Stimulated activated CD4-positive, alpha-beta T cell treated with anti-CD3 and anti-CD28 coated beads, Interleukin-4, amount 100 ng/mL, for 4 hours (primary cell): Measurements from ENCODE around the gene TENM3.

Source experiments
- DNase-seq, 2 experiments: peaks; one replicate each; pipeline ENCODE4 v3.0.0-alpha.2; 2020

The TENM3 gene

GRCh38 chr4:182828360-182829025, 585.3 kb downstream of the TENM3 start:
- no peak for DNase-seq

GRCh38 chr4:182829196-182829595, 586.0 kb downstream of the TENM3 start:
- DNase-seq, result no peak

DNA sequence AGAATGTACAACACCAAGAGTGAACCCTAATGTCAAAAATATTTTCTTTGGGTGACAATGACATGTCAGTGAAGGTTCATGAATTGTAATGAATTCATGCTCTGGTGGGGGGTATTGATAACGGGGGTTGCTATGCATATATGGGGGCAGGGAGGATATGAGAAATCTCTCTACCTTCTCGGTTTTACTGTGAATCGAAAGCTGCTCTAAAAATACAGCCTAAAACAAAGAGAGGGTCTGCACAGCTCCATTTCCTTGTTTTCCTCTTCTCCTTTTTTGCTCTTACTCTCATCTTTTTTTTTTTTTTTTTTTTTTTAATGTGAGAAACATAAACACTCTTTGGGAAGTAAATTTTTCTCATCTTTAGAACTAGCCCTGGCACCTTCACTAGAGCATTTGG, 588.2 kb downstream of the TENM3 start:
- no peak for DNase-seq

GRCh38 chr4:182832352-182833120, 589.3 kb downstream of the TENM3 start:
- DNase-seq, result no peak

GRCh38 chr4:182835006-182835740, 592.0 kb downstream of the TENM3 start:
- no peak for DNase-seq

DNA sequence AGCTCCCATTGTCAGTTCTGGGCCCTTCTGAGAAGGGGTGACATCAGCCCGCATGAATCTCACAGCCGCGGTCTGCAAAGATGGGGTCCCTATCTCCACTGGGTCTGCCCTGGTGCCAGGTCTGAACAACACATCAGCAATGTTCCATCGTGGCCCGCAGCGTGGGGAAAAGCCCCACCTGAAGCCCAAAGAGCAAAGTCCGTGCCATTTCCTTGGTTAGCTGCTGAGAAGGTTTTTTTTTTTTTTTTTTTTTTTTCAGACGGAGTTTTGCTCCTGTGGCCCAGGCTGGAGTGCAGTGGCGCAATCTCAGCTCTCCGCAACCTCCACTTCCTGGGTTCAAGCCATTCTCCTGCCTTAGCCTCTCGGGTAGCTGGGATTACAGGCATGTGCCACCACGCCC, 594.6 kb downstream of the TENM3 start:
- DNase-seq, result no peak

DNA sequence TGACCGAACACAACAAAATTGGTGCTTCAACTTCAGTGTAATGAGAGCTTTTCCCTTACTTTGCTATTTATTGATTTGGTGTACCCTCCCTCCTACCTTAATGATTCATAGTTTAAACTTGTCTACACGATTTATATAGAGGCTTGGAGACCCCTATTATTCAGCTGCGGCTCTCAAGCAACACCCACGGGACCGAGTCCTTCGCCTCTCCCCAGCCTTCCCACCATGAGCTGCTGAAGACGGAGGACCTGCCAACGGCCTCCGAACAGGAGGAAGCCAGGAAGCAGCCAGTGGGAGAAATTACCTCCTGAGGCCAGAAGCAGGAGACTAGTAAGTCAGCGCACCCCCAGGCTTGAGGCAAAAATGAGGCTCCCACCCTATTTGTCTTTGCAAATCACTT, 595.3 kb downstream of the TENM3 start:
- no peak for DNase-seq

DNA sequence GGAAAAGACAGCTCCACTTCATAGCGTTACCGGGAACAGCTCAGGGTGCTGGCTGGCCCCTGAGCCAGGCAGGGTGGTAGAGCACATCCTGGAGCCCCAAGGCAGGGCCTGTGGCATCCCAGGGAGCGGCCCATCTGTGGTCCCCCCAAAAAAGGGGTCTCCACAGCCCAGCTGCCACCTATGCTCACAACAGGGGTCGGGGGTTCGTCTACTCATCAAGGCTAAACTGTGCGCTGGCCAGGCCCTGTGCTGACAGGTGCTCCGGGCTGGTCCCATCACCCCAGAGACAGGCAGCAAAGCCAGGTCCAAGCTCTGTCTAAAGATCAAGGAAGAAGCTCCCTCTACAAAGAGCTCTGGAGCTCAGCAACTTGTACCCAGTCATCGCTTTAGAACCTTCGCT, 596.1 kb downstream of the TENM3 start:
- DNase-seq, result no peak

- no peak for DNase-seq
Measured at GRCh38 chr4:182840108-182840507, 596.9 kb downstream of the TENM3 start.

GRCh38 chr4:182842104-182842600, 599.0 kb downstream of the TENM3 start:
- DNase-seq, result no peak

DNA sequence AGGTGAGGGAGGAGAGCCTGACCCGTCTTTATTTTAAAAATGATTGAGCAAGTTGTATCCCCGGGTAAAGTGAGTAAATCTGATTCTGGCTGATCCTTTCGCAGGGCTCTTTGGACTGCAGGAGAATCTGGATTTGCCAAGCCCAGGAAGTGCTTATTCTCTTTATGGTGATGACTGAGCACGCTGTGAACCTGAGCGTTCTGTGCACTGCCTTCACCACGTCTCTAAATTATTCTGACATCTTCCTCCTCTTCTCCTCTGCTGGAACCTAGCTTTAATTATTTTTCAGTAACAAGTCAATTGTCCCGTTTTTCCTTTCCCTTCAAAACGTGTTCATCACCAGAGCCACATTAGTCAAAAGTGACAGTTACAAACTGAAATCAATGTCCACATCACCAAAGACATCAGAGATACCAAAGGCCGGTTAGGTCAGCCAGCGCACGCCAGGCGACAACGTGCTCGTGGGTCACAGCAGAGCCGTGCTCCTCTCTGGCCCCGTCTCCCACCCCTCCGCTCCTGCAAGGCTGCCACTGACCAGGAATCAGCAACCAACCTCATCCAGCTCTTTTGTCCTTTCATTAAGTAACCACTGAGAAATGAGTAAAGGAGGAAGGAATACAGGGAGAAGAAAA, 599.7 kb downstream of the TENM3 start:
- no peak for DNase-seq

DNA sequence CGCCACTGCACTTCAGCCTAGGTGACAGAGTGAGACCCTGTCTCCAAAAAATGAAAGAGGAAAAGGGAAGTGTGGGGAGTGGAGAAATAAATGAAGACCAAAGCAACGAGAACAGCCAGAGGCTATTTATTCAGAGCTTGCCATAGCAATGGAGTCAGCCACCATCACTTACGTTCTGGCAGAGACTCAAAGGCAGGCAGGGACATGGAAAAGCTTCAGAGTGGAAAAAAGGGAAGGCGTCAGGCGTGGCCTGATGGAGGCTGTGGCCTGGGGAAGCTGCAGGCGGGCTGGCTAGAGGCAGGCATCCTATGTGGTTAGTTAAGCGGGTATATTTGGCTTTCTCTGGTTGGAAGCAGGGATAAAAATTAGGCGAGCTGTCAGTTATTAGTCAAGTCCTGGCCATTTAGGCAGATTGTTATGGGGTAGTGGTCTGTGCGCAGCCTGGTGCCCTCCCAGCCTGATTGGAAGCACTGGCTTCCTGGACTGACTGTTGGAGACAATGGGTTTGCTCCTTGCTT, 600.7 kb downstream of the TENM3 start:
- no peak for DNase-seq

DNA sequence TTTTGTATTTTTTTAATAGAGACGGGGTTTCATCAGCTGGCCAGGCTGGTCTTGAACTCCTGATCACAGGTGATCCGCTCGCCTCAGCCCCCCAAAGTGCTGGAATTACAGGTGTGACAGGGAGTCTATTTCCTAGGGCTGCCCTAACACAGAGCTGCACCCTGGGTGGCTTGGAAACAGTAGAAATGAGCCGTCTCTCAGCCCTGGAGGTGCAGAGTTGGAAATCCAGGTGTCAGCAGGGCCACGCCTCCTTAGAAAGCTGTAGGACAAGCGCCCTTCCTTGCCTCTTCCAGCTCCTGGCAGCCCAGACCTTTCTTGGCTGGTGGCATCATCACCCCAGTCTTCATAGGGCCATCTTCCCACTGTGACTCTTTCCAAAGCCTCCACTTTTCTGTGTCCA, 602.4 kb downstream of the TENM3 start:
- DNase-seq, result no peak

DNA sequence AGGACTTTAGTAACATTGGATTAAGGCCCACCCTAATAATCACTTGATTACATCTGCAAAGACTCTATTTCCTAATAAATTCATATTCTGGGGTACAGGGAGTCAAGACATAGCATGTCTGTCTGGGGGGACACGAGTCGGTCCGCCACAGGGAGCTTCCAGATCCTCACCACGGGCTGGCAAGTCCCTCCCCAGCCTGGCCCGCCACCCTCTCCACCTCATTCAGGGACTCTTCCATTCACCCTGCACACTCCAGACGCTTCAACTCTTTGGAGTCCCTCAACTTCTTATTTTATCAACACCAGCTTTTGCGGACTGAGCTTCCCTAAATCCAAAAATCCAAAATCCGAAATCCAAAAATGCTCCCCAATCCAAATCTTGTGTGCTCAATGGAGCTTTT, 602.8 kb downstream of the TENM3 start:
- no peak for DNase-seq

GRCh38 chr4:182847576-182848450, 604.6 kb downstream of the TENM3 start:
- DNase-seq, result no peak

- DNase-seq, result no peak
Measured at GRCh38 chr4:182848685-182849084, 605.5 kb downstream of the TENM3 start.
